SW 1271 (cell line): ENCODE results near the gene BICDL2.

Experiments used
- DNase-seq, 2 experiments: peaks; one replicate each; lab custom pipeline; 2025; lab: John Stamatoyannopoulos, UW

Gene BICDL2

GRCh38 chr16:3047387-3047720 is 10.6 kb upstream of the BICDL2 start:
- no peak for DNase-seq

- DNase-seq = no peak
These were observed 10.1 kb upstream of the BICDL2 start for GRCh38 chr16:3046641-3047386.

DNA sequence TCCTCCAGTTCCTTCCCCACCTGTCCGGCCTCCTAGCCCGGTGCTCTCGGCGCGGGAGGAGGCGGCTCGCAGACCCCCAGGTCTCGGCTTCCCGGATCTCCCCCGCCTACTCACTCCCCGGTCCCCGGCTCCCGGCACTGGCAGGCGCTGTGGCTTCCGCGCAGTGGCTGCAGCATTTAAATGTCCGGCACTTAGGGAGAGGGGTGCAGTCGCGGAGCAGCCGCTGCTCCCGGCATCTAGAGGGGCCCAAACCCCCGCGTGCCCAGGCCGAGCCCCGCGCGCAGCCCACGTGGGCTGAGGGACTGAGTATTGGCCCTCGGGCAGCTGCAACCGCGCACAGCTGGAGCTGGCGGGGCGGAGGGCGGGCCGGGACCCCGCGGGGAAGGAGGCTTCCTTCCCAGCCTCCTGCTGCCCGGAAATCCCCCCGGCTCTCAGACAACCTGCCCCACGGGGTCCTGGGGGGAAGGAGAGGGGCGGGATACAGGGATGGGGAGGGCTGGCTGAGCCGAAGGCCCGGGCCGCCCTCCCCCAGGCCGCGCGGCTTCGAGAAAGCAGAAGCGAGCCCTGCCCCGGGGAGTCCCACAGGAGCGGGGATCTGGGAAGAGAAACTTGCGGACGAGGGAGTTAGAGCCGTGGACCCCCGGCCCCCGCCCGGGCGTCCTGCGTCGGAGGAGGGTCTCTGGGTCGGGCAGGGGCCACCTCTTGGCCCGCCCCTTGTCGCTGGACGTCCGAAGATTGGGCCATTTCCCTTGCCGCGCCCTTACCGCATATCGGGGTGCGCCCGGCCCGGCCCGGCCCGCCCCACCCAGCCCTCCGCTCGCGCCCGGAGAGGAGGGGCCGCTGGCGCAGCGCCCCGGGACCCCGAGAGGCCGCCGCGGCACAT is 9.3 kb upstream of the BICDL2 start, which contains the start of gene MMP25:
Gene MMP25, plus strand, starts transcription at position 804 of the 883 bp plus-strand sequence. CDS start 357 bp downstream, outside the sequence.
- no peak for DNase-seq

DNA sequence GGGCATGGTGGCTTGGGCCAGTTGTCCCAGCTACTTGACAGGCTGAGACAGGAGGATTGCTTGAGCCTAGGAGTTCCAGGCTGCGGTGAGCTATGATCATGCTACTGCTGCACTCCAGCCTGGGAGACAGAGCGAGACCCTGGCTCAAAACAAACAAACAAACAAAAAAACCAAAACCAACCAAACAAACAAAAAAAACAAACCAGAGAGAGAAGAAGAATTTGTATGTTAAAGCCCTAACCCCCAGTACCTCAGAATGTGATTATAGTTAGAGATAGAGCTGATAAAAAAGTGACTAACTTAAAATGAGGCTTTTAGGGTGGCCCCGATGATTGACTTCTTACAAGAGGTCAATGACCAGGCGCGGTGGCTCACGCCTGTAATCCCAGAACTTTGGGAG is 8.0 kb upstream of the BICDL2 start:
- no peak for DNase-seq

DNA sequence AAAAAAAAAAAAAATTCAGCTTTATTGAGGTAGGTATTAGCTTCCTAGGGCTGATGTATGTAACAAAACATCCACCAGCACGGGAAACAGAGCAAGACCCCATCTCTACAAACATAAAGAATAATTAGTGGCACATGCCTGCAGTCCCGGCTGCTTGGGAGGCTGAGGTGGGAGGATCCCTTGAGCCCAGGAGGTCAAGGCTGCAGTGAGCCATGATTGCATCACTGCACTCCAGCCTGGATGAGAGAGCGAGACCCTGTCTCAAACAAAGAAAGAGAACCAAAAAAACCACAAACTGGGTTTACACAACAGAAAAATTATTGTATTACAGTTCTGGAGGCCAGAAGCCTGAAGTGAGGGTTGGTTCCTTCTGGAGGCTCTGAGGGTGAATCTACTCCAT is 5.6 kb upstream of the BICDL2 start:
- DNase-seq = no peak

DNA sequence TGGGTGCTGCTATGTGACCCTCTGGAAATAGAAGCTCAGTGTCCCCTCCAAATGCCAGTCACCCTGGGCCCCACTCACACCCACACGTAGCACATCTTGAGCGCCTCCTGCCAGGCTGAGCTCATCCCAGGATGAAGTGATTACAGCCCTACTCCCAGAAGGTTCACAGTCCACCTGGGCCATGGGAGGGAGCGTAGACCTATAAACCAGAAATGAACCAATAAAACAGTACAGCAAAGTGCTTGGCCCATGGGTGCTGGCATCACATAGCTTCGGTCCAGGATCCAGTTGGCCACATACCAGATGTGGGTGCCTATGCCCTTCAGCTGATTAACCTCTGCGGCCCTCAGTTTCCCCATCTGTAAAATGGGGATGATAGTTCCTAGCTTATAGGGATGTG is 2.2 kb upstream of the BICDL2 start:
- DNase-seq = no peak

- DNase-seq = no peak
These were observed 1.5 kb upstream of the BICDL2 start for GRCh38 chr16:3038256-3038655.

GRCh38 chr16:3035972-3036725 is 595 bp downstream of the BICDL2 start:
- DNase-seq = no peak

DNA sequence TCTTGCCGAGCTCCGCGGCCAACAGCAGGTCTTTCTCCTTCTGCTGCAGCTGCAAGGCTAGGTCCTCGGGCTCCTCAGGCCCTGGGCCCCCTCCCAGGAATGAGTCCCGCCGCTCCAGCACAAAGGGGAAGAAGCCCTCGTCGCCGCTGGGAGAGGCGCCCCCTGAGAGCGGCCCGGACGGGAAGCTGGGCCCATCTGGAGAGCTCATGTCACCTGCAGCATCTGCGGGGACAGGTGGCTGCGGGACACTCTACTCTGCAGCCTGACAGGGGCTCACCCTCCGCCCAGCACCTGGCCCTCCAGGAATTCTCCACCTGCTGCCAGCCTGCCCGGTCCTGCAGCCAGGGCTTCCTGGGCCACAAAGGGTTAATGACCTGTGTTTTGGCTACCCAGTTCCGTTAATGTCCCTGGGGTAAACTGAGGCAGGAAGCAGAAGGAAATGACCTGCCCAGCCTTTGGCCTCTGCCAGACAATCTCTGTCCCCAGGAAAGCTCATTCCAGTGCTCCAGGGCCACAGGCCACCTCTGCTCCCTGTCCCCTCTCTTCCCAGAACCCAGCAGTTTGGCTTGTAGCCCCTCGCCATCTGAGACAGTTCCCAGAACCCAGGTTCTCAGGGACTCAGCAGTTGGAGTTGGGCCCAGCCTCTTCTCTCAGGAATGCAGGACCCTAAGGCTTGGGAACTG is 1.3 kb downstream of the BICDL2 start:
- no peak for DNase-seq

DNA sequence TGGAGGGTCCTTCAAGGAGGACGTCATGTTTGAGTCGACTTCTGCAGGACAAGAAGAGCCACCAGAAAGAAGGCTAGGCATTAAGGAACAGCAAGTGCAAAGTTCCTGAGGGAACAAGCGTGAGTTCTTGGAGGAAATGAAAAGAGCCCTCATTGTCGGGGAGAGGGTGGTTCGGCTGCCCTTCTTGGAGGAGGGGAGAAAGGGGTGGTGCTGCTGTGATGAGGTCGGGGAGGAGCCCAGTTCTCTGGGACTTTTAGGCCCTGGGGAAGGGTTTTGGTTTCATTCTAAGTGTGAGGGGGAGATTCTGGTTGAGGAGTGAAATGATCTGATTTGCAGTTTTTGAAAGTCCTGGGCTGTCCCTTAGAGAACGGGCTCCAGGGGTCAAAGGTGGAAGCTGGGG is 4.1 kb downstream of the BICDL2 start:
- no peak for DNase-seq

GRCh38 chr16:3030222-3031212 is 6.2 kb downstream of the BICDL2 start:
- no peak for DNase-seq

GRCh38 chr16:3029491-3030221 is 7.1 kb downstream of the BICDL2 start:
- DNase-seq = no peak

- DNase-seq = no peak
These were observed 7.9 kb downstream of the BICDL2 start for GRCh38 chr16:3028716-3029319.

GRCh38 chr16:3027983-3028715 is 8.6 kb downstream of the BICDL2 start:
- DNase-seq = no peak

DNA sequence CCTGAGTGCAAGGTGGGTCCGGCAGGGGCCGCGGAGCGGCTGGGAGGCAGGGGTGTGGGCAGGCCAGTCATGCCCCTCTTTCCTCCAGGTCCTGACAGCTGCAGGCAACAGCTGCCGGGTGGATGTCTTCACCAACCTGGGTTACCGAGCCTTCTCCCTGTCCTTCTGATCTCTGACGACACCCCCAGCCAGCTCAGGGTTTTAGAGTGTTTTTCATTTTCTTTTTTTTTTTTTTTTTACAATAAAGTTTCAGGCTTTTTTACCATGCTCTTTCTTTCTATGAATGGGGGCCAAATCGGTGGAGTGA is 9.3 kb downstream of the BICDL2 start:
- no peak for DNase-seq

- DNase-seq = no peak
These were observed 9.9 kb downstream of the BICDL2 start for GRCh38 chr16:3026609-3027488.

DNA sequence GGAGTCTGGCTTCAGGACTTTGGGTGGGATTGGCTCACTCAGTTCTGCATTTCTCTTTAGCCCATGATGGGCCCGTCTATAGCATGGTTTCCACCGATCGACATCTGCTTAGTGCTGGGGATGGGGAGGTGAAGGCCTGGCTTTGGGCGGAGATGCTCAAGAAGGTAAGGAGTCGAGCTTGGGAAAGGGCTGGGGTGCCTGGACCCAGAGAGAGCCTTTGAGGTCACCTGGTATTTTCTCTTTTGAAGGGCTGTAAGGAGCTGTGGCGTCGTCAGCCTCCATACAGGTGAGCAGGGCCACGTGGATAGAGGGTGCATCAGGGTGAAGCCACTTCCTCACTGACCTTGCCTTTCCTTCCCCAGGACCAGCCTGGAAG is 10.8 kb downstream of the BICDL2 start:
- DNase-seq = no peak
